NCI-H1694 (cell line): Measurements from ENCODE around the gene KCNJ1.

Source experiments
- DNase-seq: peaks from one replicate; lab custom pipeline; 2025; lab: John Stamatoyannopoulos, UW

The KCNJ1 gene

GRCh38 chr11:128822130-128822529, 45.0 kb downstream of the KCNJ1 start:
- DNase-seq = no peak

GRCh38 chr11:128821556-128821955, 45.5 kb downstream of the KCNJ1 start:
- DNase-seq = no peak

GRCh38 chr11:128819198-128819597, 47.9 kb downstream of the KCNJ1 start:
- no peak for DNase-seq

GRCh38 chr11:128814856-128815705, 52.0 kb downstream of the KCNJ1 start:
- DNase-seq = no peak

- no peak for DNase-seq
Observed at GRCh38 chr11:128813729-128814128, 53.4 kb downstream of the KCNJ1 start.

GRCh38 chr11:128810784-128811514, 56.1 kb downstream of the KCNJ1 start:
- no peak for DNase-seq

- no peak for DNase-seq
Observed at GRCh38 chr11:128809128-128809527, 58.0 kb downstream of the KCNJ1 start.

GRCh38 chr11:128807909-128808308, 59.2 kb downstream of the KCNJ1 start:
- no peak for DNase-seq

GRCh38 chr11:128806506-128807261, 60.4 kb downstream of the KCNJ1 start:
- no peak for DNase-seq

- DNase-seq = no peak
Observed at GRCh38 chr11:128804481-128804880, 62.6 kb downstream of the KCNJ1 start.

- no peak for DNase-seq
Observed at GRCh38 chr11:128803449-128804245, 63.4 kb downstream of the KCNJ1 start.

GRCh38 chr11:128803011-128803410, 64.1 kb downstream of the KCNJ1 start:
- no peak for DNase-seq

- DNase-seq = no peak
Observed at GRCh38 chr11:128802358-128802981, 64.6 kb downstream of the KCNJ1 start.

GRCh38 chr11:128800871-128801417, 66.2 kb downstream of the KCNJ1 start:
- no peak for DNase-seq

GRCh38 chr11:128796270-128796669, 70.8 kb downstream of the KCNJ1 start:
- DNase-seq = no peak

- DNase-seq = no peak
Observed at GRCh38 chr11:128790196-128790595, 76.9 kb downstream of the KCNJ1 start.

- no peak for DNase-seq
Observed at GRCh38 chr11:128789497-128790150, 77.5 kb downstream of the KCNJ1 start.
